Calu3 (cell line): ENCODE data around the gene ACSM3. TPM values are rescaled to one million over a fixed set of nuclear protein-coding genes. Genes with fewer than 3 reads are reported as not detected.

ENCODE experiments used
- BruUV-seq: library from RNA; stranded (reverse); fragments of 400-500 nt; replicated peaks from 2 replicates; lab custom pipeline; 2021; lab: Mats Ljungman, UMichigan
- CTCF ChIA-PET: fragments of 300-600 bp; sonication (Branson Sonifier 250); formaldehyde crosslinking; loops from one replicate; lab custom pipeline; 2022; ENCODE audit warnings: antibody characterized with exemption; lab: Charles Lee
- DNase-seq: peaks from one replicate; pipeline ENCODE4 v3.0.0; 2022
- H3K27ac Mint-ChIP-seq: one replicate; pipeline ENCODE4 v1.8.0; 2022; ENCODE audit warnings: mixed read lengths; ENCODE audit not compliant: unreplicated experiment
- H3K27me3 Mint-ChIP-seq: one replicate; pipeline ENCODE4 v1.8.0; 2022; ENCODE audit warnings: mixed read lengths; ENCODE audit not compliant: unreplicated experiment
- H3K36me3 Mint-ChIP-seq: one replicate; pipeline ENCODE4 v1.8.0; 2022; ENCODE audit warnings: mild to moderate bottlenecking, moderate library complexity, mixed read lengths; ENCODE audit not compliant: insufficient read depth, unreplicated experiment
- H3K4me1 Mint-ChIP-seq: one replicate; pipeline ENCODE4 v1.8.0; 2022; ENCODE audit warnings: mild to moderate bottlenecking, low read depth, mixed read lengths; ENCODE audit not compliant: unreplicated experiment
- H3K4me3 Mint-ChIP-seq: one replicate; pipeline ENCODE4 v1.8.0; 2022; ENCODE audit warnings: mild to moderate bottlenecking, low read depth, moderate library complexity, mixed read lengths; ENCODE audit not compliant: unreplicated experiment
- H3K9me3 Mint-ChIP-seq: one replicate; pipeline ENCODE4 v1.8.0; 2022; ENCODE audit warnings: low read depth, mixed read lengths; ENCODE audit not compliant: unreplicated experiment
- intact Hi-C: fragments of 100-400 bp; cut with micrococcal nuclease; formaldehyde crosslinking; loops from one replicate; pipeline ENCODE4 v1.10.0; 2022; ENCODE audit not compliant: unreplicated experiment
- total RNA-seq: library from RNA; stranded (reverse); gene quantifications from 2 replicates; pipeline ENCODE4 v1.2.3, GENCODE V29; 2022
- TF ChIP-seq, protein P1 (sequence below): fragments of 200-600 bp; IDR thresholded peaks from one replicate; pipeline ENCODE4 v1.8.0; 2022; ENCODE audit warnings: antibody characterized with exemption; ENCODE audit not compliant: unreplicated experiment

ACSM3 gene
- total RNA-seq, 1 experiment from 2014 or later = 49.5 TPM

DNA sequence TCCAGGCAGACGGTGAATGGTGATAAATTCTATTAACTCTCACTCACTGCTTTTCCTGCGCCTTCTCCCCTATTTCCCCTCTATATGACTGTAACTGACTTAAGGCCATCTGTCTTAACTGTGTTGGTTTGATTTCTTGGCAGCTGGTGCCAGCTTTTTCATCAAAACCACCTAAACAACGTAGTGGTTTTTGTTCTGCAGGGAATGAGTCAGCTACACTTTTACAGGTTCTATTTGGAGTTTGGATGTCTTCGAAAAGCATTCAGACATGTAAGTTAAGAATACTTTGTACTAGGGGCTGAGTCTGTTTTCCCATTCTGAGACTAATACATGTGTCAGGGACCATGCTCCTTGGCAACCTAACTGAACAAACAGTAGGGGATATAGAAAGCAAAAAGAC, 51.0 kb downstream of the ACSM3 start:
- TF ChIP-seq, protein P1, sequence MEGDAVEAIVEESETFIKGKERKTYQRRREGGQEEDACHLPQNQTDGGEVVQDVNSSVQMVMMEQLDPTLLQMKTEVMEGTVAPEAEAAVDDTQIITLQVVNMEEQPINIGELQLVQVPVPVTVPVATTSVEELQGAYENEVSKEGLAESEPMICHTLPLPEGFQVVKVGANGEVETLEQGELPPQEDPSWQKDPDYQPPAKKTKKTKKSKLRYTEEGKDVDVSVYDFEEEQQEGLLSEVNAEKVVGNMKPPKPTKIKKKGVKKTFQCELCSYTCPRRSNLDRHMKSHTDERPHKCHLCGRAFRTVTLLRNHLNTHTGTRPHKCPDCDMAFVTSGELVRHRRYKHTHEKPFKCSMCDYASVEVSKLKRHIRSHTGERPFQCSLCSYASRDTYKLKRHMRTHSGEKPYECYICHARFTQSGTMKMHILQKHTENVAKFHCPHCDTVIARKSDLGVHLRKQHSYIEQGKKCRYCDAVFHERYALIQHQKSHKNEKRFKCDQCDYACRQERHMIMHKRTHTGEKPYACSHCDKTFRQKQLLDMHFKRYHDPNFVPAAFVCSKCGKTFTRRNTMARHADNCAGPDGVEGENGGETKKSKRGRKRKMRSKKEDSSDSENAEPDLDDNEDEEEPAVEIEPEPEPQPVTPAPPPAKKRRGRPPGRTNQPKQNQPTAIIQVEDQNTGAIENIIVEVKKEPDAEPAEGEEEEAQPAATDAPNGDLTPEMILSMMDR = no peak
- CTCF ChIA-PET = no interaction called here
- H3K36me3 Mint-ChIP-seq = no peaks in the 10 kb centered on the region
- H3K4me1 Mint-ChIP-seq = no peaks in the 10 kb centered on the region
- H3K27ac Mint-ChIP-seq = no peak overlapping the region
- intact Hi-C loops = no loop called here
- no peak for DNase-seq
- no peak overlapping the region for H3K4me3 Mint-ChIP-seq
- BruUV-seq = no TSS peak
- no peaks in the 10 kb centered on the region for H3K27me3 Mint-ChIP-seq
- no peaks in the 10 kb centered on the region for H3K9me3 Mint-ChIP-seq

DNA sequence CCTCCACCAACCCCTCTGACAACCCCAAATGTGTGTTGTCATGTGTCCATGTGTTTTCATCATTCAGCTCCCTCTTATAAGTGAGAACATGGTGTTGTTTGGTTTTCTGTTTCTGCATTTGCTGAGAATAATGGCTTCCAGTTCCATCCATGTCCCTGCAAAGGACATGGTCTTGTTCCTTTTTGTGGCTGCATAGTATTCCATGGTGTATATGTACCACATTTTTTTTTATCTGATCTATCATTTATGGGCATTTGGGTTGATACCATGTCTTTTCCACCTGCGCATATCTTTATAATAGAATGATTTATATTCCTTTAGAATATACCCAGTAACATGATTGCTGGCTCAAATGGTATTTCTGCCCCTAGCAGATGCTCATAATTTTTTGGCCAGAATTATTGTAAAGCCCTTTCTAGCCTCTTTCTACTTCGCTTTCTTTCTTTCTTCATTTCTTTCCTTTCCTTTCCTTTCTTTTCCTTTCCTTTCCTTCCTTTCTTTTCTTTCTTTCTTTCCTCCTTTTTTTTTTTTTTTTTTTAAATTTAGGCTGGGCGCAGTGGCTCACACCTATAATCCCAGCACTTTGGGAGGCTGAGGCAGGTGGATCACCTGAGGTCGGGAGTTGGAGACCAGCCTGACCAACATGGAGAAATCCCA, 55.2 kb downstream of the ACSM3 start:
- CTCF ChIA-PET = no interaction called here
- H3K27me3 Mint-ChIP-seq = no peaks in the 10 kb centered on the region
- no peaks in the 10 kb centered on the region for H3K36me3 Mint-ChIP-seq
- H3K4me3 Mint-ChIP-seq = no peak overlapping the region
- no peak overlapping the region for H3K27ac Mint-ChIP-seq
- intact Hi-C loops = no loop called here
- no TSS peak for BruUV-seq
- TF ChIP-seq, protein P1 = no peak
- no peaks in the 10 kb centered on the region for H3K4me1 Mint-ChIP-seq
- DNase-seq = no peak
- no peaks in the 10 kb centered on the region for H3K9me3 Mint-ChIP-seq

DNA sequence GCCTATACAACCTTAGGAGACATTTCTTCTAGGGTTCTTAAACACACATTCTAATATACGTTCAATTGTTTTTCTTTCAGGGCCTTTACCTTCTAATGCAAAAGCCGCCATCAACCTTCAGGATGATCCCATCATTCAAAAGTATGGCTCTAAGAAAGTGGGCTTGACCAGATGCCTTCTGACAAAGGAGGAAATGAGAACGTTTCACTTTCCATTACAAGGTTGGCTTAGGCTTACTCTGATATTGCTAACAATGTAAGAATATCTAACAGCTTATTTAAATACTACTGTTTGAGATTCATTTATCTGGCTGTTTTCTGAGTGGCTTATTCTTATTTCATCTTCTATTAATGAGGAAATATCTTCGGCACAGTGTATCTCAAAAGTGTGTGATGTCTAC, 57.9 kb downstream of the ACSM3 start:
- no peaks in the 10 kb centered on the region for H3K4me1 Mint-ChIP-seq
- H3K27me3 Mint-ChIP-seq = no peaks in the 10 kb centered on the region
- CTCF ChIA-PET = no interaction called here
- no peak for DNase-seq
- TF ChIP-seq, protein P1 = no peak
- H3K9me3 Mint-ChIP-seq = no peaks in the 10 kb centered on the region
- intact Hi-C loops = no loop called here
- BruUV-seq = no TSS peak
- H3K36me3 Mint-ChIP-seq = no peaks in the 10 kb centered on the region
- no peak overlapping the region for H3K4me3 Mint-ChIP-seq
- no peak overlapping the region for H3K27ac Mint-ChIP-seq

DNA sequence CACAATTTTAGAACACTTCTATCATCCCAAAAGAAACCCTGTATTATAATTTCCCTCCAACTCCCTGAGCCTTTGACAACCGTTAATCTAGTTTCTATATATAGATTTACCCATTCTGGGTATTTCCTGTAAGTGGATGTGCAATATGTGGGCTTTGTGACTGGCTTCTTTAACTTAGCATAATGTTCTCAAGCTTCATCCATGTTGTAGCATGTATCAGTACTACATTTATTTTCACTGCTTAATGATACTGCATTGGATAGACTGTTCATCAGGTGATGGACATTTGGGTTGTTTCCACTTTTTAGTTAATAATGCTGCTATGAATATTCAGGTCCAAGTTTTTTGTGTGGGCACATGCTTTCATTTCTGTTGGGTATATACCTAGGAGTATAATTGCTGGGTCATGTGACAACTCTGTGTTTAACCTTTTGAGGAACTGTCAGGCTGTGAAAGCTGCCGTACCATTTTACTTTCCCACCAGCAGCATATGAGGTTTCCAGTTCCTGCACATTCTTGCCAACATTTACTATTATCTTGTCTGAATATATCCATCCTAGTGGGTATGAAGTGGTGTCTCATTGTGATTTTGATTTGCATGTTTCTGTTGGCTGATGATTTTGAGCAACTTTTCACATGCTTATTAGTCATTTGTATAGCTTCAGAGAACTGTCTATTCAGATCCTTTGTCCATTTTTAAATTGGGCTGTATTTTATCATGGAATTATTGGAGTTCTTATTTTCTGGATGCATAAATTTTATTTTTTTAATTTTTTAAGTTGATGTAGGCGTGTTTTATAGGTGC, 58.9 kb downstream of the ACSM3 start:
- Mint-ChIP-seq H3K27me3 (no peaks in the 10 kb centered on the region), H3K4me1 (no peaks in the 10 kb centered on the region), H3K36me3 (no peaks in the 10 kb centered on the region), H3K4me3 (no peak overlapping the region), H3K9me3 (no peaks in the 10 kb centered on the region), H3K27ac (no peak overlapping the region)
- CTCF ChIA-PET = no interaction called here
- TF ChIP-seq, protein P1 = no peak
- intact Hi-C loops = no loop called here
- no TSS peak for BruUV-seq
- DNase-seq = no peak
